ENCODE measurements around the gene NEGR1. TPM values are rescaled to one million over a fixed set of nuclear protein-coding genes. Genes with fewer than 3 reads are reported as not detected.

Gene NEGR1
- total RNA-seq, 4 donors from 2014 or later = 14.5 to 50.8 (median 29.1) TPM

- no peak for TF ChIP-seq CTCF (IDR thresholded peaks at IDR 0.05)
- DNase-seq (ENCODE audit: low spot score) = no peak
- ATAC-seq (ENCODE audit: low FRiP score) = no peak
These were observed 631.1 kb downstream of the NEGR1 start for GRCh38 chr1:71651214-71651613.

GRCh38 chr1:71650119-71650518 is 632.2 kb downstream of the NEGR1 start:
- DNase-seq (ENCODE audit: low spot score) (no peak), ATAC-seq (ENCODE audit: low FRiP score) (no peak)
- TF ChIP-seq CTCF (IDR thresholded peaks at IDR 0.05) = no peak

GRCh38 chr1:71649608-71650007 is 632.7 kb downstream of the NEGR1 start:
- DNase-seq (ENCODE audit: low spot score) = no peak
- no peak for TF ChIP-seq CTCF (IDR thresholded peaks at IDR 0.05)
- ATAC-seq (ENCODE audit: low FRiP score) = no peak

- DNase-seq (ENCODE audit: low spot score) (no peak), ATAC-seq (ENCODE audit: low FRiP score) (no peak)
- no peak for TF ChIP-seq CTCF (IDR thresholded peaks at IDR 0.05)
These were observed 634.6 kb downstream of the NEGR1 start for GRCh38 chr1:71647513-71648300.

- TF ChIP-seq CTCF (IDR thresholded peaks at IDR 0.05) = no peak
These were observed 637.3 kb downstream of the NEGR1 start for GRCh38 chr1:71645015-71645414.

GRCh38 chr1:71641903-71642302 is 640.4 kb downstream of the NEGR1 start:
- ATAC-seq (ENCODE audit: low FRiP score) (no peak), DNase-seq (ENCODE audit: low spot score) (no peak)
- no peak for TF ChIP-seq CTCF (IDR thresholded peaks at IDR 0.05)

More at GRCh38 chr1:71645015-71645414, 637.3 kb downstream of the NEGR1 start:
- no peak for DNase-seq (ENCODE audit: low spot score)
- no peak for ATAC-seq (ENCODE audit: low FRiP score)

GRCh38 chr1:71640998-71641397 is 641.3 kb downstream of the NEGR1 start:
- TF ChIP-seq CTCF (IDR thresholded peaks at IDR 0.05) = no peak
- no peak for ATAC-seq (ENCODE audit: low FRiP score)
- no peak for DNase-seq (ENCODE audit: low spot score)
